ELF-1 (cell line): ENCODE results near the gene PUS3.
"Not testable (repeated sequence)": the region's sequence is repeated elsewhere in the genome, so short reads cannot be mapped to it uniquely, and the experiment has no call there.

Source experiments
- DNase-seq: peaks from one replicate; pipeline ENCODE4 v3.0.0-alpha.2; 2016; ENCODE audit warnings: low read depth, low spot score

Gene PUS3

DNA sequence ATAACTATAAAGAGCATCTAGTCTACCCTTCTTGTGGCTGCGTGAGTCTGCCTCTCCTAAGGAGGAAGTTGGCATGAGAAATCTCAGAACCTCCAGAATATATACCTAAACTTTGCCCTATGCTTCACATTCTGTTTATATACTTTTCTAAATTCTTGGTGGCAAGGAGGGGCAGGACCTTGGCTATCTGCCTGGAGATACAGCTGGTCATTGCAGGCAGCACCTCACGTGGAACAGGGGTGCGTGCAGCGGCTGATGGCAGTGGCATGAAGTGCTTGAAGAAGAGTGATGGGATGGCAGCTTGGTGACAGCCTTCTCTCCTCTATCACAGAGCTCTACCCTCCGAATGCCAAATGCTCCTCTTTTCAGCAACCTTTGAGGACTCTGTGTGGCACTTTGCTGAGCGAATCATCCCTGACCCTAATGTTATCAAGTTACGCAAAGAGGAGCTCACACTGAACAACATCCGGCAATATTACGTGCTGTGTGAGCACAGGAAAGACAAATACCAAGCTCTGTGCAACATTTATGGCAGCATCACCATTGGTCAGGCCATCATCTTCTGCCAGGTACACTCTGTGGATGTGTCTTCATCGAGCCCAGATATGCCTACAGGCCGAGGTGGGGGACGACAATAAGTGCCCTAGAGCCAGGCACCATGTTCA lies 13.8 kb upstream of the PUS3 start:
- DNase-seq, result no peak

DNA sequence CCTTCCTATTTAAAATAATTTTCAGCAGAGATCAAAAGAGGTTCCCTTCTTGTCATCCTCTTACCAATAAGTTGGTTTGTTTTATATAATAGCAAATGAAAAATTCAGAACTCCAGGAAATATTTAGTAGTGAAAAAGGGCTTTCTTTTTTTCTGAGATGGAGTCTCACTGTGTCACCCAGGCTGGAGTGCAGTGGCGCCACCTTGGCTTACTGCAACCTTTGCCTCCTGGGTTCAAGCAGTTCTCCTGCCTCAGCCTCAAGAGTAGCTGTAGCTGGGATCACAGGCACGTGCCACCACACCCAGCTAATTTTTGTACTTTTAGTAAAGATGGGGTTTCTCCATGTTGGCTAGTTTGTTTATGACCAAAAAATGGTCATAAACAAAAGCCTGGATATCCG lies 11.6 kb upstream of the PUS3 start:
- not testable (repeated sequence) for DNase-seq

DNA sequence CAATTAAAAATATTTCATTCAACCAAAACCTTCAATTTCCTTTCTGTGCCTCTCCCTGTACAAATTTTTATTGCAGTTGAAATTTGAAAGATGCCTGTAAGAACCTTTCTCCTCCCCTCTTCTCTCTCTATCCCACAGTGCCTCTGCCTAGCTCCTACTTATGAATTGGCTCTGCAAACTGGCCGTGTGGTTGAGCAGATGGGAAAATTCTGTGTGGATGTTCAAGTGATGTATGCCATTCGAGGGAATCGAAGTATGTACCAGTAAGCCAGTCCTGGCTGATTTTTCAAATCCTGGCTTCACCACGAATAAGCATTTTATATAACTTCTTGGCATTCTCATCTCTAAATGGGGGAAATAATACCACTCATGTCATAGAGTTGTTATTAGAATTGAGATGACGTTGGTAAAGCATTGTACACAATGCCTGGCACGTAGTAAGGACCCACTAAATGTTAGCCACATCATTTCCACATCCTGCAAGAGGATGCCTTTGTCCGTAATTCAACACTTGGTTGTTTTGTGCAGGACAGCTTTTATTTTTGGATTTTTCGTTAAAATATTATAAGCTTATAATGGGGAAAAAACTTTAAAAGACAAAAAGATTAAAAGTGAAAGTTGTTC lies 7.3 kb upstream of the PUS3 start:
- no peak for DNase-seq

DNA sequence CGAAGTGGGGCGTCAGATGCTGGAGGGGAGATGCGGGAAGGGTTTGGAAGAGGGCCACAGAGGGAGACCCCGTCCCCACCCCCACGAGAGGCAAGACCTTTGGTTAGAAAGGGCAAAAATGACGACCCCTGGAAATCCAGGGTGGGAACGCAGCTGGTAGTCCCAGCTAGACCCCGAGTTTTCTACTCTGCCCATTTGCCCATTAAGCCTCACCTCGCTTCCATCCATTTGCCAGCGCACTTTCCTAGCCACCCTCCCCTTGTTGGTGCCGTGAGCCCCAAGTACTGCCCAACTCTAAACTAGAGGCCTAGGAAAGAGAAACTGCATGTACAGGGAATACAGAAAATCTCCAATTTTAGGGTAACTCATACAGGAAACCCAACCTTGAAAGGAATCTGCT lies 1.7 kb upstream of the PUS3 start:
- DNase-seq, result no peak

DNA sequence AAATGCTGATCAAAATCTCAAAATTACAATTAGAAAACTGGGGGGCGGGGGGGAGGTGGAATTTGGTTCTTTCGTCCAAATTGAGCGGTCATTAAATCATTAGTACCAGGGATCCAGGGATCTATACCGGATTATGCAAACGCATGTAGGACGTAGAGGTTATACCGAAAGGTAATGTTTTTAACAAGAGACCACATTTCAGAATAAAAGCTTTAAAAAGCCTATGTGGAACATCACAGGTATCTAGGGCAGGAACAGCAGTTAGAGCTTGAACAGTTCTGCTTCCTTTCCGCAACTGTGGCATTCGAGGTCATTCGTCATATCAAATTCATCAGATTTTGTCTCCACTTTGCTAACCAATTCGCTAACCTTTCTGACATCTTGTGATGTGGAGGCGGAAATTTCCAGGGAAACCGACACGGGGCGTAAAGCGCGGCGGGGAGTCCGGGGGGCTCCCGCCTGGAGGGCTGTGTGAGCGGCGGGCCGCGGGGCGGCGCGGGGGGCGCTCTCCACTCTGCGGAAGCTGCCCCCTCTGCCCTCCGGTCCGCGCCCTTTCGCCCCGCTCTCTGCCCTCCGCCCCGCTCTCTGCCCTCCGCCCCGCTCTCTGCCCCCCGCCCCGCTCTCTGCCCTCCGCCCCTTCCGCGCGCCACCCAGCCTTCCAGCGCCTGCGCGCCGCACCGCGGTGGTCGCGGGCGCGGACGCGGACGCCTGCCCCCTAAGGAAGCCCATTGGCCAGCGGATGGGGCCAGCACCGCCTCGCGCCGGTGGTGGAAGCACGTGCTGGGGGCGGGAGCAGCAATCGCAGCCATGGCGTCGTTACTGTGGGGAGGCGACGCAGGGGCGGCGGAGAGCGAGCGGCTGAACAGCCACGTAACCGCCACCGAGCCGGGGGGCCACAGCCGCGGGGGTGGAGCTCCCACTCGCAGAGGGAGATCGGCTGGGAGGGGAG lies 979 bp upstream of the PUS3 start, which contains the start of gene DDX25:
Gene DDX25 (plus strand): TSS at position 798 of the 949 bp plus-strand sequence. CDS start 10 bp downstream, at position 808.
- peak; percentile 61 for DNase-seq

- DNase-seq, result no peak
These were observed 604 bp downstream of the PUS3 start for GRCh38 chr11:125902277-125902926.

GRCh38 chr11:125901872-125902271 lies 1.1 kb downstream of the PUS3 start:
- no peak for DNase-seq

- no peak for DNase-seq
These were observed 10.0 kb downstream of the PUS3 start for GRCh38 chr11:125892994-125893393.

- DNase-seq, result no peak
These were observed 10.9 kb downstream of the PUS3 start for GRCh38 chr11:125892071-125892470.

DNA sequence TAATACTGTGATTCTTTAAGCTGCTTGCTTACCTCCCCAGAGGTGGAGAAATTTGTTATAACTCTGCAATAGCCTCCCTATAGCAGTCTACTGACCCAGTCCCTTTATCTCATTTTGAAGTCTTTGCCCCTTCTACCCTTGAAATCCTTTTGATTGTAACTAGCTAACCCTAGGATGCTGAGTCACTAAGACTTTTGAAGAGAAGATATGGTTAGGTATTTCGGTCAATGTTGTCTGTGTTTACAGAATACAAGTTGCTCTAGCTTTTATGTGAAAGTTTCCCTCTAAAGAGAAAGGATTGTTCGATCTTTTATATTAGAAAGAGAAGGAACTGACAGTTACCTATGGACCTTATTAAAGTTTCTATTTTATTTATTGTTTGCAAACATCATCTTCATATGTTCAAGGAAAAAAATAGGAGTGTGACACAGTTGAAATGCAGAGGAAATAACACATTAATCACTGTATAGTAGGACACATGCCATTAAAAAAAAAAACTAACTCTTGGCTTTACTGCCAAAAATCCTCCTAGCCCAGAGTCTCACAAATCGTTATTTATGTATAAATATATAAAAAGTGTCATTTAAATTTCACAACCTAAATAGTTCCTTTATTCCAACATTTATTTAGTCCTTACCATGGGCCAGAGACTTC lies 12.4 kb downstream of the PUS3 start:
- no peak for DNase-seq

GRCh38 chr11:125887373-125888324 lies 15.4 kb downstream of the PUS3 start, which contains the start of gene HYLS1:
HYLS1 (plus strand) TSS chr11:125887668; CDS start chr11:125899369, 11,701 bp downstream.
- DNase-seq, result peak; percentile 96

GRCh38 chr11:125886997-125887372 lies 16.0 kb downstream of the PUS3 start:
- DNase-seq, result no peak

DNA sequence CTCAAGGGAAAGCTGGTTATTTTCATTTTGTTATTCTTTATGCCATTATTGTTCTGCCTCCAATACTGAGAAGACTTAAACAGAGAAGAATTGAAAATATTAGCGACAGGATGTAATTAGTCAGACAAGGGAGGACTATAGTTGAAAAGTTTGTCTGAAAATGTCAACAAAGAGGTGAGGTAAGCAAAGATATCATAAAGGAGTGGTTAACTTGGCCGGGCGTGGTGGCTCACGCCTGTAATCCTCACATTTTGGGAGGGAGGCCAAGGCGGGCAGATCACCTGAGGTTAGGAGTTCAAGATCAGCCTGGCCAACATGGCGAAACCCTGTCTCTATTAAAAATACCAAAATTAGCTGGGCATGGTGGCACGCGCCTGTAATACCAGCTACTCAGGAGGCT lies 19.6 kb downstream of the PUS3 start:
- no peak for DNase-seq

- DNase-seq, result no peak
These were observed 21.7 kb downstream of the PUS3 start for GRCh38 chr11:125881291-125881690.

- DNase-seq, result peak; percentile 68
These were observed 28.4 kb downstream of the PUS3 start for GRCh38 chr11:125874556-125875124.

GRCh38 chr11:125873881-125874555 lies 29.0 kb downstream of the PUS3 start:
- DNase-seq, result no peak

DNA sequence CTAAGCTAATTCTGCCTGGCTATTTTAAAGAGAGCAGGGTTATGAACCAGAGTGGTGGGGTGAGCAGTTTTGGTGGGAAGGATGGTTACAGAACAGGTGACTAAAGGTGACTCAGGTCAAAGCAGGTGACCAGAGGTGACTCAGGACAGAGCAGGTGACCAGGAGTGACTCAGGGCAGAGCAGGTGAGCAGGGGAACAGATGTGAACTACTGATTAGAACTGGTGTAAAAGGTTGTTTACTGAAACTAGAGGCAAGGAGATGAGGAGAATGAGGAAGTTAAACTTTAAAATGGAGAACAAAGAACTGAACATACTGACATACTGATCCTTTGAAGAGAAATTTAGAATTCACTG lies 30.9 kb downstream of the PUS3 start:
- DNase-seq, result no peak

- DNase-seq, result peak; percentile 83
These were observed 31.4 kb downstream of the PUS3 start for GRCh38 chr11:125871391-125872137.
